ENCODE measurements around the gene ORAI1.
"Not testable (repeated sequence)": the region's sequence is repeated elsewhere in the genome, so short reads cannot be mapped to it uniquely, and the experiment has no call there.

The ORAI1 gene

DNA sequence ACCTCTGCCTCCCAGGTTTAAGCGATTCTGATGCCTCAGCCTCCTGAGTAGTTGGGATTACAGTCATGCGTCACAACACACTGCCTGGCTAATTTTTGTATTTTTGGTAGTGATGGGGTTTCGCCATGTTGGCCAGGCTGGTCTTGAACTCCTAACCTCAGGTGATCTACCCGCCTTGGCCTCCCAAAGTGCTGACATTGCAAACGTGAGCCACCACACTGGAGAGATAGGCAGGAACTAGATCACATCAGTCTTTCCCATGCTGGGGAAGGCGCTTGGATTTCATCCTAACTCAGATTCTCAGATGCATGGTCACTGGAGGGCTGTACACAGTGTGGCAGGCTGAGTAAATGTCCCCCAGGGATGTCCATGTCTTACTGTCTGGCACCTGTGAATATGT is 18.0 kb upstream of the ORAI1 start:
- DNase-seq = no peak

DNA sequence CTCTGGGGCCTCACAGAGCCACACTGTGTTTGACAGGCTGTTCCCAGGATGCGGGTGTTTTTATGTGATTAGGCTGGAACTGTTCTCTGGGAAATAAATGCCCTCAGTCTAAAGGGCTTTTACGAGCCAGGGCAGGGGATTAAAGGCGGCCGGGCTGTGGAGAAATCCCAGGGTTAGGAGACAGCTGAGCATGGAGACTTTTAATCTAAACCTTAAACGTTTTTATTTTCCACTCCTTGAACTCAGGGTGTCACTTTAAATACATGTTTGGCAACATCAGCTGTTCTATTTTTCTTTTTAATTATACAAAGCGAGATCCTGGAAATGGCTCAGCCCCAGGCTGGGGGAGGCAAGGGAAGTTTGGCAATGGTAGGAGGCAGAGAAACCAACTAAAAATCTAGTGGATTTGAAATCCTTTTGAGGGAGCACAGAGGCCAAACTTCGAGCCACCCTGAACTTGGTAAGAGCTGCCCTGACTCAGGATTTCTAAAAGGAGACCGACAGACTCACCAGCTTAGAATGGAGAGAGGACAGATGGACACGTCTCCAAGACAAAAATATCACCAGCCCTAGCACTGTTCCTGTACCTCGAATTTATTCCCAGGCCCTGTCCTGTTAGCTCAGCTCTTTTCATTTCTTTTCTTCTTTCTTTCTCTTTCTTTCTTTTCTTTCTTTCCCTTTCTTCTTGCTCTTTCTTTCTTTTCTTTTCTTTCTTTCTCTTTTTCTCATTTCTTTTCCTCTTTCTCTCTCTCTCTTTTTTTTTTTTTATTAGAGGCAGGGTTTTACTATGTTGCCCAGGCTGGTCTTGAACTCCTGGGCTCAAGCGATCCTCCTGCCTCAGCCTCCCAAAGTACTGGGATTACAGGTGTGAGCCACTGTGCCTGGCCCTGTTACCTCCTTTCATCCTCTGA is 15.8 kb upstream of the ORAI1 start:
- peak; percentile 32 for DNase-seq

DNA sequence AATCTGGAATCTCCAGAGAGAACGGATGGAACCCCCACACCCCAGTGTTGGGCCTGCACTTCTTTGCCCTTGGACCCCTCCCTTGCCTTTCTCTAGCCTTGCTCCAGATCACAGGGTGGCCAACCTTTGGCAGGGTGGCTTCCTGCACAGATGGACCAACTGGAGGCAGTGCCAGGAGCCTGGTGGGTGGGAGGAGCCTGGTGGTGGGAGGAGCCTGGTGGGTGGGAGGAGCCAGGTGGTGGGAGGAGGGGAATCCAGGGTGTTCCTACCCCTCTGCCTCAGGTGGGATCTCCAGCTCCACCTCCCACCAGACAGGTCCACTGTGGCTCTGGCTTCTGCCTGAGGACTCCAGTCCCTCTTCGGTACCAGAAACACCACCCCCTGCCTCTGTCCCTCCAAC is 15.0 kb upstream of the ORAI1 start:
- DNase-seq = no peak

DNA sequence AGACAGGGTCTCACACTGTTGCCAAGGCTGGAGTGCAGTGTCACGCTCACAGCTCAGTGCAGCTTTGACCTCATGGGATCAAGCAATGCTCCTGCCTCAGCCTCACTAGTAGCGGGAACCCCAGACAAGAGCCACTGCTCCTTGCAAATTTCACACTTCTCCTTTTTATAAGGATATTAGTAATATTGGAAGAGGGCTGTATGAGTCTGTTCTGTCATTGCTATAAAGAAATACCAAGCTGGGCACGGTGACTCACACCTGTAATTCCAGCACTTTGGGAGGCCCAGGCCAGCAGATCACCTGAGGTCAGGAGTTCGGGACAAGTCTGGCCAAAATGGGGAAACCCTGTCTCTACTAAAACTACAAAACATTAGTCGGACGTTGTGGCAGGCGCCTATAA is 12.9 kb upstream of the ORAI1 start:
- DNase-seq = no peak

DNA sequence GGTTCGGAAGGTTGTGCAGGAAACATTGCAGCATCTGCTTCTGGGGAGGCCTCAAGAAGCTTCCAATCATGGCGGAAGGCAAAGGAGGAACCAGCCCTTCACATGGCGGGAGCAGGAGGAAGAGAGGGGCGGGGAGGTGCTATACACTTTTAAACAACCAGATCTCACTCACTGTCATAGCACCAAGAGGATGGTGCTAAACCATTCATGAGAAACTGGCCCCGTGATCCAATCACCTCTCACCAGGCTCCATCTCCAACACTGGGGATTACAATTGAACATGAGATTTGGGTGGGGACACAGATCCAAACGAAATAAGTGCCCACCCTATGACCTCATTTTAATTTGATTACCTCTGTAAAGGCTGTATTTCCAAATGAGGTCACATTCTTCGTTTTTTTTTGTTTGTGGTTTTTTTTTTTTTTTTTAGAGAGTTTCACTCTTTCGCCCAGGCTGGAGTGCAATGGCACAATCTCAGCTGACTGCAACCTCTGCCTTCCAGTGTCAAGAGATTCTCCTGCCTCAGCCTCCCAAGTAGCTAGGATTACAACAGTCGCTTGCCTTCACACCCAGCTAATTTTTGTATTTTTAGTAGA is 11.4 kb upstream of the ORAI1 start:
- DNase-seq = no peak

DNA sequence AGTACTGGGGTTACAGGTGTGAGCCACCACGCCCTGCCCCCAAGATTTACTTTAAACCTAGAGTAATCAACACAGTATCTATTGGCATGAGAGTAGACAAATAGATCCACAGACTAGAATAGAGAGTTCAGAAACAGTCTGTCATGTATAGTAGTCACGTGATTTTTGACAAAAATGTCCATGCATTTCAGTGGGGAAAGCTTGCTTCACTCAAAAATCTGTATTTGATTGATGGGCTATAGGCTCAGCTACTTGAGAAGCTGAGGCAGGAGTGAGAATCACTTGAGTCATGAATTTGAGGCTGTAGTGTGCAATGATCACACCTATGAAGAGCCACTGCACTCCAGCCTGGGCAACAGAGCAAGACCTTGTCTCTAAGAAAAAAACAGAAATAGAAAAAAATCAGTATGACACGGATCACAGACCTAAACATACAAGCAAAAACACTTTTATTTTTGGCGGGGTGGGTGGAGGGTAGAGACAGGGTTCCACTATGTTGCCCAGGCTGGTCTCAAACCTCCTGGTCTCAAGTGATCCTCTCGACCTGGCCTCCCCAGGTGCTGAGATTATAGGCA is 7.6 kb upstream of the ORAI1 start:
- DNase-seq = no peak

DNA sequence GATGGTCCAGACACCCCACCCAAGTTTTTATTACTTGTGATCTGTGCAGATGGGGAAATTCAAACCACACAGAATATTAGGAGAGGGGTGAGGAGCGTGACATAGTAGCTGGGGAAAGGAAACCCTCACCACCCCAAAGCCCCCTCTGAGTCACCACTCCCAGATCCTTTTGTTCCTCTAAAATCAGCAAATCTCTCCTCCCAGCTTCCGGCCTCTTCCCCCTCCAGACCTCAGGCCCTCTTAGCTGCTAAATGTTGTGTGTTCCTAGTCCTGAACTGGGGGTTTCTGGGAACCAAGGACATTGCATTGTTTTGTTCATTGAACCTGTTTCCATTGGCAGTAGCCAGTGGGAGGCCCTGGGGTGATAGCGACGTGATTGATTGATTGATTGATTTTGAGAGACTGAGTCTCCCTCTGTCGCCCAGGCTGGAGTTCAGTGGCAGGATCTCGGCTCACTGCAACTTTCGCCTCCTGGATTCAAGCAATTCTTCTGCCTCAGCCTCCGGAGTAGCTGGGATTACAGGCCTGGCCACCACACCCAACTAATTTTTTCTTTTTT is 5.9 kb upstream of the ORAI1 start:
- DNase-seq = no peak

DNA sequence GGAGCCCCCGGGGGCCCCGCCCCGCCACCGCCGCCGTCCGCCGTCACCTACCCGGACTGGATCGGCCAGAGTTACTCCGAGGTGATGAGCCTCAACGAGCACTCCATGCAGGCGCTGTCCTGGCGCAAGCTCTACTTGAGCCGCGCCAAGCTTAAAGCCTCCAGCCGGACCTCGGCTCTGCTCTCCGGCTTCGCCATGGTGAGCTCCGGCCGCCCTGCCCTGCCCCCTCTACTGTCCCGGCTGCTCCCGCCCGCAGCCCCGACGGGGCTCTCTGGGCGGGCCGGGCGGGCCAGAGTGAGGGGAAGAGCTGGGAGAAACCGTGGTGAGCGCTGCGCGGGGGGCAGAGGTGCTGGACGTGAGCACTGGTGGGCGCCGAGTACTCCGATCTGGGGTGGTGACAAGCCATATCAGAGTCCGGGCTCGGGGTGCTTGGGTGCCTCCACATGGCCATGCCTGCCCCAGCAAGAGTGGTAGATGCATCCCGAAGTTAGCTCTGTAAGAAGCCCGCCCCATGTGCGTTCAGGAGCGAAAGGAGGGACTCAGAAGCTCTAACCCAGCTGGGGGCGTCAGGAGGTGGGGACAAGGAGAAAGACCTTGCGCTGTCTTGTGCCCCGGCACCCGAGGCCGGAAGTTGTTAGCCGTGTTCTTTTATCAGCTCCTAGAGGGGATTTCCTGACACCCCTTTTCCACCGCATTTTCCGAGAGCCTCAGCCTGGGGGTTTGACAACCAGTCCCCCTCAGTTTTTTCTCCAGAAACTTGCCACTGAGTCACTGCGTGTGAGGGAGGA is 717 bp downstream of the ORAI1 start:
- peak; percentile 75 for DNase-seq

DNA sequence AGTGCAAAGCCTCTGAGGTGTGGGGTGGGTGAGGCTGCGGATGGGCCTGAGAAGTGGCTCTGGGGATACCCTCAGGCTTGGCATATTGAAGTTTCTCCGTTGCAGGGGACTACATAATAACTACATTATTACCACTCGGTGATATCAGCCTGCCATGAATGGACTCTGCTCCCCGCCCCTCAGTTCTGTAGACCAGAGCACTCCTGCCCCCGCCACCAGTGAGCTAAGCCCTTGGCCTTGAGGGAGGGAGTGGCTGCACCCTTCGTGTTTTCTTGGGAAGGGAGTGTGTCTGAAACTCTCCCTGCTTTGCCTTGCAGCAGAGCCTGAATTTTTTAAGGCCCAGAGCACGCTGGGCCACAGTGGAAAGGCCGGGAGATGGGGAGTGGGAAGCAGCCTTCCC is 1.7 kb downstream of the ORAI1 start:
- DNase-seq = no peak

DNA sequence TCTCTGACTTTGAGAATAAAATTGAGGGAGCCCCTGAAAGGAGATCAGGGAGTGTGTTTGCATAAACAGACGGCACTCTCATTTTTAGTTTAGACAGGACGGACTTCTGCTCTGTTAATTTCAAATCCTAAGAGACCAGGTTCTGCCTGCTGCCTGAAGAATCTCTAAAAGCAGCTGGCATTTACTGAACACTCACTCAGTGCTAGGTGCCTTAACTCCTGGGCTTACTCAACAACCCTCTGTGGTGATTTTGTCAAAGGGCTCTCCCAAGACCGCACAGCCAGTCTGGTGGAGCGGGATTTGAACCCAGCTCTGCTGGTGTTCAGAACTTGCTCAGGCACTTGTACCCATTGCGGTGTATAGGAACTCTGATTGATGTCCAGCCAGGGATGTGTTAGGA is 2.2 kb downstream of the ORAI1 start:
- no peak for DNase-seq

DNA sequence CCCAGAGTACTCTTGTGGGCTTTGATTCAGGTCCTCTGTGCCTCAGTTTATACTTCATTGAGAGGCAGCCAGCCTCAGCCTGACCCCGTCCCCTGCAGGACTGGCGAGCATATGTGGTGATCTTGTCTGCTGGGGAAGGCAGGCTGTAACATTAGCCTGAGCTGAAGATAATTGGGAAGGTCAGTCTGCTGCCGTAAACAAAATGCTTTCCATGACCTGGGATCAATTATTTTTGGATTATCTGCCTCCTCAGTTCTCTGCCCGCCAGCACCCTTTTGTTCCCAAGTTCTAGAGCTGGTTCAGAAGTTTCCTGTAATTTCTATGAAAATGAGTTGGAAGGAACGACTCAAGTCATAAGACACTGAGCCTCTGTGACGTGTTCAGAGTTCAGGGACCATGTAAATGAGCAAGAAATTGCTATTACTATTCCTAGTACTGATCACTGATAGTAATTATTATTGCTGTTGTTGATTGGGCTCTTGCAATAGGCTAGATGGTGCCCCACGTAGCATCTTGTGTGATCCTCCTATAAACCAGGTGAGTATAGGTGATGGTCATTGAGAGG is 4.5 kb downstream of the ORAI1 start:
- no peak for DNase-seq

DNA sequence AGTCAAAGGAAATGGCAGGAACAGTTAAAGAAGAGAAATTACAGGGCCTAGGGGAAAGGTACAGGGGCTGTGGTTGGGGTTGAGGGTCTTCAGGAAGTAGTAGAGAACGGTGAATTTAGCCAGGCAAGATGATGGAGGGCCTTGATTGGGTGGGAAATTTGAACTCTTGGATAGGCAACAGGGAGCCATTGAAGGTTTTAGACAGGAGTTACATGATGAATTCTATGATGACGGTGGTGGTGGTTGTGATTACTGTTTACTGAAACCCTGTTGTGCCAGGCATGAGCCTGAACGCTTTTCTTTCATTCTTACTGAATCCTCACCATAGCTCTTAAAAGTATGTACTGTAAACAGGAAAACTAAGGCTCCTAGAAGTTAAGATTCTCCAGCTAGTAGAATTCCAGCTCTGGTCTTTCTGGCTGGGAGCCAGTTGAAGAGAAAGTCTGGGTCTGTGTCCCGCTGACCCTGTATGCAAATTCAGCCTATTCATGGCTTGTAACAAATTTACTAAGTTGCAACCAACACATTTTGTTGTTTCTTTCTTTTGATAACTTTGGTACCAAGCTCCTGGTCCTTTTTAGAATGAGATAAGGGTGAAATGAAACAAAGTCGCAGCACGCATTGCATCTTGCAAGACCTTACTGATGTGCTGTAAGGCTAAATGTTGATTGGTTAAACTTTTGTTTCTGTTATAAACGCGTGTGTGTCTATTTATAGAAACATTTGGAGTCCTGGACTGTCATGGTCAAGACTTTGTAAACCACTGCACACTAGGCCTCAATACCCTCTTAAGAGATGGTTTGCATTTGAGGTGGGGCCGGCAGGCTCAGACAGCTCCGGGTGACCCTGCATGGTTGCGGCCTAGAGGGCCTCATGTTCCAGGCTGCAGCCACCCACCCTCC is 6.0 kb downstream of the ORAI1 start:
- no peak for DNase-seq

DNA sequence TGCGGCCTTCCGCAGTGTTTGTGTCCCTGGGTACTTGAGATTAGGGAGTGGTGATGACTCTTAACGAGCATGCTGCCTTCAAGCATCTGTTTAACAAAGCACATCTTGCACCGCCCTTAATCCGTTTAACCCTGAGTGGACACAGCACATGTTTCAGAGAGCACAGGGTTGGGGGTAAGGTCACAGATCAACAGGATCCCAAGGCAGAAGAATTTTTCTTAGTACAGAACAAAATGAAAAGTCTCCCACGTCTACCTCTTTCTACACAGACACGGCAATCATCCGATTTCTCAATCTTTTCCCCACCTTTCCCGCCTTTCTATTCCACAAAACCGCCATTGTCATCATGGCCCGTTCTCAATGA is 7.5 kb downstream of the ORAI1 start:
- not testable (repeated sequence) for DNase-seq

DNA sequence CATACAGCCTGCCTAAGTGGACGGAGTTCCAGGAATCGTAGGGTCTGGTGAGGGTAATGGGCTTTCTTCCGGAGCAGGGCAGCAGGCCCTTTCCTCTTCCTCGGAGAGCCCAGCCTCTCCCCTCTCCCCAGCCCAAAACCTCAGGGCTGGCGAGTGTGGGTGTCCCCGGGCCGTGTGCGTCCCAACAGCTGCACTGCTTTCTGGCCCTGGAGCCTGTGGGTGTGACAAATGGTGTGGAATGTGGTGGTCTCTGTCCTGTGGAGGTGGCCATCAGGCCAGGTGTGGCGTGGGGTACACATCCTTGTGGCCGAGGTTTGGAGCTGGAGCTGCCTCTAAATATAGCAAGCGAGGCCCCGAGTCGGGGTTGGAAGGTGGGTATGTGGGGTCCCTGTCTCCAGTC is 8.5 kb downstream of the ORAI1 start:
- no peak for DNase-seq

DNA sequence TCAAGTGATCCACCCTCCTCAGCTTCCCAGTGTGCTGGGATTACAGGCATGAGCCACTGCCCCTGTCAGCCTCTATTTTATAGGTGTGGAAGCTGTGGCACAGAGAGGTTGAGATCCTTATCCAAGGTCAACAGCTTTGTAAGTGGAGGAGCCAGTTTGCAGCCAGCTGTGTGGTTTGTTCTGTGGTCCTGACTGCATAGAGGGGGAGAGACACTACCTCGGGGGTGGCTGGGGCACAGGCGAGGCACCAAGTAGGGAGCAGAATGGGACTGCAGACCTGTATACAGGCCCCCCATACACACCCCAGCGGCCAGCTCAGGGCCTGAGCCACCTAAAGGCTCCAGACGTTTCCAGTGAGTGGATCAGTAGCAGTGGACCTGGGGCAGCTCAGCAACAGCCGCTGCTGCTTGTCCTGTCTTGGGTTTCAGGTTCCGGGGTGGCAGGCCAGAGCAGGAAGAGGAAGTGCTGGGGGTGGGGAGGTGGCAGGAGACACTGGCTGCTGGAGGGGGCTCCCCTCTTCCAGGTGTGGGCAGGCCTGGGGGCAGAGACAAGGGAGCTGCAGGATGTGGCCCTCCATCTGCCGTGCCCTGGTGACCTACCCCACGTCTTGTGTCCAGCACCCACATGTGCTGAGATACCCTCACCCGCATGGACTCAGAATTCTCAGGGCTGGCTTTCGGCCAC is 11.0 kb downstream of the ORAI1 start:
- DNase-seq = peak; percentile 32

DNA sequence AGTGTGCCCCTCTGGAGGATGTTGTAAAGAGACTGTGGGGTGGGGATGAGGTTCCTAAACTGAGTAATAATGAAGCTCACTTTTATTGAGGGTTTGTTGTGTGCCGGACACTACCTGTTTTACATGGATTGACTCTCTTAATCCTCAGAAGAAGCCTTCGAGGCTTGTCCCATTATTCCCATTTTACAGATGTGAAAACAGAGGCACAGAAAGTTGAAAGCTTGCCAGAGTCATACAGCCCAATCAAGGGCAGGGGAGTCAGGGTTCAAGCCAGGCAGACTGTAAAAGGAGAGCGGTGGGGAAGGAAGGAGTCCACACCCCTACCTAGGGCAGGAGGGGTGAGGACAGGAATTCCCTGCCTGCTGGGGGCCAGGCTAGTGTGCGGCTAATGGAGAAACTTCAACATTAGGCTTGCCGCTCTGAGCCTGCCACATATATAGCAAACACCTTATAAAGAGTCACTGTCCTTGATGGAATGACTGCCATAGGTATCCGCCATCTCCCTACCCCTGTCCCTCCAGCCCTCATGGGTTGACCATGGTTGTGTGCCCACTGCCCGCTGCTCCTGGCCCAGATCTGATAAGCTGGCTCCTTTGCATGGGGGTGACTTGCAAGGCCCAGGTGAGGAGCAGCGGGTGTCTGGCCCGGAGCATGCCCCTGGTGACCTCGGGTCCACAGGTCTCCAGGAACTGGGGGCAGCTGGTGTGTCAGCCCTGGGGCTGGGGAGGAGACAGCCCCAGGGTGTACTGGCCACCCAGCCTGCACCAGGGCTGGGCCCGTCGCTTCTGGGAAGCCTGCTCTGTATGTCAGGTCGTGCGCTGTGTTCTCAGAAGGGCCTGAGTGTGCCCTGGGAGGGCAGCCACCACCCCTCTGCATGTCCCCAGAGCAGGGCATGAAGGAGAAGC is 12.2 kb downstream of the ORAI1 start:
- DNase-seq = no peak

DNA sequence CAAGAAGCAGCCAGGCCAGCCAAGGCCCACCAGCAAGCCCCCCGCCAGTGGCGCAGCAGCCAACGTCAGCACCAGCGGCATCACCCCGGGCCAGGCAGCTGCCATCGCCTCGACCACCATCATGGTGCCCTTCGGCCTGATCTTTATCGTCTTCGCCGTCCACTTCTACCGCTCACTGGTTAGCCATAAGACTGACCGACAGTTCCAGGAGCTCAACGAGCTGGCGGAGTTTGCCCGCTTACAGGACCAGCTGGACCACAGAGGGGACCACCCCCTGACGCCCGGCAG is 15.0 kb downstream of the ORAI1 start:
- DNase-seq = no peak

DNA sequence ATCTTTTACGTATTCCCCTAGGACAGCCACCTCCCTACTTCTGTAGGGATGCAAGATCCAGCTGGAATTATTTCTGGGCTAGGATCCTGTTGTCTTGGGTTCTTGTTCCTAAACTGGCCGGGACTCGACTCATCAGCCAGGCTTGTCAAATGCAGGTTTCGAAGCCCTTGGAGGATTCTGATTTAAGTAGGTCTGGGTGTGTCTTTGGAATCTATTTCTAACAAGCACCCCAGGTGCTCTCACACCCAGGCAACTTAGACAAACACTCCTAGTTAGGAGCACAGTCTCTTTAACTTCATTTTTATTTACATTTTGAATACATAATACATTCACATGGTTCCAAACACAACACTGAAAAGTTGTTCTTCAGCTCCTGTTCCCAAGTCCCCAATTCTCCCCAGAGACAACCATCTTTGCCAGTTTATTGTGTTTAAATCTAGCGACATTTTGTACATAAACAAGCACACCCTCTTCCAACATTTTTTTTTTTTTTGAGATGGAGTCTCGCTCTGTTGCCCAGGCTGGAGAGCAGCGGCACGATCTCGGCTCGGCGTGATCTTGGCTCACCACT is 22.2 kb downstream of the ORAI1 start:
- DNase-seq = no peak

DNA sequence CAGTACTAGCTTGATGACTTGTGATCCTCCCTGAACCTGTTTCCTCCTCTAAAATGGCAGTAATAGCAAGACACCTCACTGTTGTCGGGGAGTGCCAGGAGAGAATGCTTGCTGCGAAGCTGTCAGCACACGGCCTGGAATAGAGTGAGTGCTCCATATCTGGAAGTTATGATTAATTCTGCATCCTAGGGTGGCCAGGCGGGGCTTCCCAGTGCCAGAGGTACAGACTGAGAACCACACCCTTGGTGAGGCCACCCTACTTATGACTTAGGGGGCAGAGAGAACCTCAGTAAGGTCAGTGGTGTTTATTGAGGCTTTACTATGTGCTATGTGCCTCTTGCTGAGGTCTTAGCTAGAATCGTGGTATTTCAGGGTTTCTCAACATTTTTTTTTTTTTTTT is 23.0 kb downstream of the ORAI1 start:
- no peak for DNase-seq

DNA sequence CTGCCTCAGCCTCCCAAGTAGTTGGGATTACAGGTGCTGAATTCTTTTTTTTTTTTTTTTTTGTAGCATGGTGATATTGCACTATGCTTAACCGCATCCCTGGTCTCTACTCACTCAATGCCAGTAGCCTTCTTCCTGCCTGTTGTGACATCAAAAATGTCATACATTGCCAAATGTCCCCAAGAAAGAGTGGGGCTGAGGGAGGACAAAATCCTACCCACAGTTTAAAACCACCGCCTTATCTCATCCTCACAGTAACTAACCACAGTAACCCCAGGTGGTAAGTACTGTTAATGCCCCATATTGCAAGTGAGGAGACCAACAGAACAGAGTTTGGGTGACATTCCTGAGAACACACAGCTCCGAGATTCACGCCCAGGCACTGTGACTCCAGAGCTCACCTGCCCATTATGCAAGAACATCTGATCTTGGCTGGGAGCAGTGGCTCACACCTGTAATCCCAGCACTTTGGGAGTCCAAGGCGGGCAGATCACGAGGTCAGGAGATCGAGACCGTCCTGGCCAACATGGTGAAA is 23.6 kb downstream of the ORAI1 start:
- no peak for DNase-seq

All from femur (tissue), 1 donor.